Stimulated activated CD4-positive, alpha-beta T cell treated with anti-CD3 and anti-CD28 coated beads, Interleukin-4, amount 100 ng/mL, for 24 hours (primary cell): Measurements from ENCODE around the gene SLC35D2.

Experiments used
- DNase-seq: peaks from one replicate; pipeline ENCODE4 v3.0.0-alpha.2; 2020

Gene SLC35D2

GRCh38 chr9:96383165-96383942 lies at the start of gene SLC35D2:
Gene SLC35D2, minus strand, starts transcription at chr9:96383711. Its CDS starts 77 bp downstream, at chr9:96383634.
- DNase-seq = no peak

GRCh38 chr9:96430377-96430776 lies 46.9 kb upstream of the SLC35D2 start:
- no peak for DNase-seq

- no peak for DNase-seq
Observed at GRCh38 chr9:96429732-96430131, 46.2 kb upstream of the SLC35D2 start.

- DNase-seq = no peak
Observed at GRCh38 chr9:96425500-96426169, 42.1 kb upstream of the SLC35D2 start.

GRCh38 chr9:96423985-96424336 lies 40.5 kb upstream of the SLC35D2 start:
- DNase-seq = no peak

- DNase-seq = no peak
Observed at GRCh38 chr9:96423322-96423984, 39.9 kb upstream of the SLC35D2 start.

- DNase-seq = peak; percentile 39
Observed at GRCh38 chr9:96420468-96421219, 37.1 kb upstream of the SLC35D2 start.

GRCh38 chr9:96419691-96419969 lies 36.1 kb upstream of the SLC35D2 start:
- DNase-seq = no peak

- peak; percentile 36 for DNase-seq
Observed at GRCh38 chr9:96418920-96419690, 35.6 kb upstream of the SLC35D2 start.

GRCh38 chr9:96418083-96418919 lies 34.8 kb upstream of the SLC35D2 start, which contains the start of gene ZNF367:
Gene ZNF367, minus strand, starts transcription at chr9:96418370. Its CDS starts 338 bp downstream, at chr9:96418032.
- DNase-seq = peak; percentile 92

GRCh38 chr9:96417661-96418082 lies 34.2 kb upstream of the SLC35D2 start:
- DNase-seq = no peak

GRCh38 chr9:96417051-96417586 lies 33.6 kb upstream of the SLC35D2 start:
- DNase-seq = peak; percentile 92

- DNase-seq = no peak
Observed at GRCh38 chr9:96413302-96414221, 30.1 kb upstream of the SLC35D2 start.

GRCh38 chr9:96412174-96412913 lies 28.8 kb upstream of the SLC35D2 start:
- DNase-seq = no peak

- no peak for DNase-seq
Observed at GRCh38 chr9:96411129-96411838, 27.8 kb upstream of the SLC35D2 start.

- no peak for DNase-seq
Observed at GRCh38 chr9:96408409-96409280, 25.1 kb upstream of the SLC35D2 start.

- no peak for DNase-seq
Observed at GRCh38 chr9:96400132-96400910, 16.8 kb upstream of the SLC35D2 start.
